Hepatocyte (in vitro differentiated cells): ENCODE measurements around the gene BBOX1. TPM values are rescaled to one million over a fixed set of nuclear protein-coding genes. Genes with fewer than 3 reads are reported as not detected.

Experiments used
- DNase-seq: peaks from one replicate; pipeline ENCODE4 v3.0.0-alpha.2; 2016; ENCODE audit warnings: low spot score
- H2AFZ ChIP-seq: fragments of 200-600 bp; sonication (generic); 2 replicates; pipeline ENCODE4 v1.6.0; 2016; ENCODE audit warnings: antibody characterized with exemption, mild to moderate bottlenecking
- H3K27ac ChIP-seq: fragments of 200-600 bp; sonication (generic); 2 replicates; pipeline ENCODE4 v1.5.1; 2016; ENCODE audit warnings: mild to moderate bottlenecking
- H3K27me3 ChIP-seq: fragments of 200-600 bp; sonication (generic); 2 replicates; pipeline ENCODE4 v1.6.1; 2016
- H3K36me3 ChIP-seq: fragments of 200-600 bp; sonication (generic); replicated peaks from 2 replicates; pipeline ENCODE4 v1.5.1; 2016; ENCODE audit warnings: low read depth; ENCODE audit not compliant: insufficient read depth
- H3K4me1 ChIP-seq: fragments of 200-600 bp; sonication (generic); 2 replicates; pipeline ENCODE4 v1.5.1; 2016; ENCODE audit warnings: mild to moderate bottlenecking, moderate library complexity; ENCODE audit not compliant: insufficient read depth
- H3K4me2 ChIP-seq: fragments of 200-600 bp; sonication (generic); 2 replicates; pipeline ENCODE4 v1.6.0; 2016
- H3K4me3 ChIP-seq: fragments of 200-600 bp; sonication (generic); 2 replicates; pipeline ENCODE4 v1.5.1; 2016; ENCODE audit warnings: mild to moderate bottlenecking
- H3K79me2 ChIP-seq: fragments of 200-600 bp; sonication (generic); 2 replicates; pipeline ENCODE4 v1.6.0; 2017; ENCODE audit warnings: mild to moderate bottlenecking
- H3K9me2 ChIP-seq: fragments of 200-600 bp; sonication (generic); replicated peaks from 2 replicates; pipeline ENCODE4 v1.6.0; 2017; ENCODE audit warnings: mild to moderate bottlenecking; ENCODE audit not compliant: insufficient read depth
- H3K9me3 ChIP-seq: fragments of 200-600 bp; sonication (generic); 2 replicates; pipeline ENCODE4 v1.5.1; 2016; ENCODE audit warnings: low read depth, mild to moderate bottlenecking
- H4K20me1 ChIP-seq: fragments of 200-600 bp; sonication (generic); 2 replicates; pipeline ENCODE4 v1.6.0; 2016; ENCODE audit warnings: mild to moderate bottlenecking; ENCODE audit not compliant: insufficient read depth, poor library complexity, severe bottlenecking
- EZH2 ChIP-seq: fragments of 200-600 bp; sonication (generic); IDR thresholded peaks from 2 replicates; pipeline ENCODE4 v1.6.1; 2016; ENCODE audit warnings: antibody characterized with exemption, mild to moderate bottlenecking, borderline replicate concordance
- EZH2phosphoT487 ChIP-seq: fragments of 200-600 bp; sonication (generic); IDR thresholded peaks from one replicate; pipeline ENCODE4 v1.6.1; 2018; ENCODE audit warnings: antibody characterized with exemption, mild to moderate bottlenecking, low read depth, moderate library complexity; ENCODE audit not compliant: unreplicated experiment, severe bottlenecking
- WGBS: methylation state at CpG from one replicate; pipeline ENCODE4 v1.1.6; 2016; ENCODE audit warnings: low lambda C conversion rate; ENCODE audit errors: missing lambda C conversion rate; 5-methylcytosine and 5-hydroxymethylcytosine counted together
- polyA plus RNA-seq: library from polyadenylated mRNA; unstranded; fragments of >200 nt; fragmentation: Nextera tagmentation; extraction: Ambion mirVana; gene quantifications from 2 replicates; pipeline ENCODE4 v1.2.1, GENCODE V29; 2016
- total RNA-seq: library from RNA; depleted of rRNA; stranded (reverse); fragments of >200 nt; gene quantifications from 2 replicates; pipeline ENCODE4 v1.2.3, GENCODE V29; 2014
- TF ChIP-seq, protein P1 (sequence below): fragments of 200-600 bp; sonication (generic); IDR thresholded peaks from 2 replicates; pipeline ENCODE4 v1.5.1; 2016; ENCODE audit warnings: antibody characterized with exemption, mild to moderate bottlenecking; ENCODE audit not compliant: poor library complexity

The BBOX1 gene
- total and polyA plus RNA-seq, 2 experiments from 2014 or later: 0.56 to 1.6 TPM

DNA sequence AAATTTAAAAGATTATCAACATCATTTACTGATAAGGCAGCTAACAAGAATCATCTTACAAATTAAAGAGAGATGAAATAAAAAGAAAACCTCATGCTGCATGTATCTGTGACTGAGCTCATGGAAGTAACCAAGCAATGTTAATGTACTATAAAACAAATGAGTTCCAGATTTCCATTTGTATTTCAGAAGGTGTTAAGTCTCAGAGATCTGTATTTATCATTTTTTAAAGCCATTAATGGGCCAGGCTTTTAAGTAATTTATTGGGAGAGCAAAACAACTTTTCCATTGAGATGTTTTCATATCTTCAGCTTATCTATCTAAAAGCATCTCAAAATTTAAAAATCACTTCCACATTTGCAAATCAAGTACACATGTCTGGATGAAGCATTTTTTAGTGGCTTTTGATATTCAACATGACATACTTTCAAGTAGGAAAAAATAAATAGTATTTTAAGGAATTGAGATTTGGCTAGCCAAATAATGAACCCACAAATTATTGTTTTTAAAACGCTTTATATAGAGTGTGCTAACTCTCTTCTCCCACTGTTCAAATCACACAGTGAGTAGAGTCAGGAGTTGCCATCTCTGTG is 17.9 kb upstream of the BBOX1 start:
- Histone ChIP-seq H3K4me3 (no peak overlapping the region), H3K27ac (no peak overlapping the region), H3K4me2 (no peak overlapping the region), H3K27me3 (no peaks in the 10 kb centered on the region), H3K79me2 (no peaks in the 10 kb centered on the region), H3K9me3 (no peaks in the 10 kb centered on the region), H3K36me3 (no peaks in the 10 kb centered on the region), H3K9me2 (no peaks in the 10 kb centered on the region), H3K4me1 (peaks cover 5% of the 10 kb centered on the region), H2AFZ (no peak overlapping the region), H4K20me1 (no peaks in the 10 kb centered on the region)
- TF ChIP-seq EZH2phosphoT487 (no peak), EZH2 (no peak)
- TF ChIP-seq, protein P1, sequence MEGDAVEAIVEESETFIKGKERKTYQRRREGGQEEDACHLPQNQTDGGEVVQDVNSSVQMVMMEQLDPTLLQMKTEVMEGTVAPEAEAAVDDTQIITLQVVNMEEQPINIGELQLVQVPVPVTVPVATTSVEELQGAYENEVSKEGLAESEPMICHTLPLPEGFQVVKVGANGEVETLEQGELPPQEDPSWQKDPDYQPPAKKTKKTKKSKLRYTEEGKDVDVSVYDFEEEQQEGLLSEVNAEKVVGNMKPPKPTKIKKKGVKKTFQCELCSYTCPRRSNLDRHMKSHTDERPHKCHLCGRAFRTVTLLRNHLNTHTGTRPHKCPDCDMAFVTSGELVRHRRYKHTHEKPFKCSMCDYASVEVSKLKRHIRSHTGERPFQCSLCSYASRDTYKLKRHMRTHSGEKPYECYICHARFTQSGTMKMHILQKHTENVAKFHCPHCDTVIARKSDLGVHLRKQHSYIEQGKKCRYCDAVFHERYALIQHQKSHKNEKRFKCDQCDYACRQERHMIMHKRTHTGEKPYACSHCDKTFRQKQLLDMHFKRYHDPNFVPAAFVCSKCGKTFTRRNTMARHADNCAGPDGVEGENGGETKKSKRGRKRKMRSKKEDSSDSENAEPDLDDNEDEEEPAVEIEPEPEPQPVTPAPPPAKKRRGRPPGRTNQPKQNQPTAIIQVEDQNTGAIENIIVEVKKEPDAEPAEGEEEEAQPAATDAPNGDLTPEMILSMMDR: no peak
- 41% methylated on average over 1 of the region's 1 CpG for WGBS
- DNase-seq: no peak

DNA sequence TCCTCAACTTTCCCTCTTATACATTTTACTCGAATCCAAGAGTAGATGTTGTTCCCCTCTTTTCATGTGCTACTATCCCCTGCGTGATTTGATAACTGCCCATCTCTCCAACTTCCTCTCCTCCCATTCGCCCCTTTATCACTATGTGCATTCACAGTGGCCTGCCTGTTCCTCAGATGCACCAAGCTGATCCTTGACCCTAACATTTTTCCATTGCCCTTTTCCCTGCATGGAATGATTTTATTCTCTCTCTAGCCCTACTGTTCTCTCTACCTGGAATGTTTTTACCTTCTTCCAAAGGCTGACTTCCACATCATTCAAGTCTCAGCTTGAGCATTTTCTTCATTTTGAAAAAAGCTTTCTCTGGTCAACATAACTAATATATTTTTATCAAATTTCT is 15.8 kb upstream of the BBOX1 start:
- no peak overlapping the region for H3K4me2 ChIP-seq
- no peaks in the 10 kb centered on the region for H3K79me2 ChIP-seq
- no peaks in the 10 kb centered on the region for H4K20me1 ChIP-seq
- no peak overlapping the region for H2AFZ ChIP-seq
- no peaks in the 10 kb centered on the region for H3K27me3 ChIP-seq
- no peak for TF ChIP-seq EZH2
- no peak for TF ChIP-seq EZH2phosphoT487
- TF ChIP-seq, protein P1: no peak
- no peak overlapping the region for H3K4me3 ChIP-seq
- no peaks in the 10 kb centered on the region for H3K9me3 ChIP-seq
- H3K4me1 ChIP-seq: peaks cover 10% of the 10 kb centered on the region
- no peaks in the 10 kb centered on the region for H3K9me2 ChIP-seq
- no peak overlapping the region for H3K27ac ChIP-seq
- no peaks in the 10 kb centered on the region for H3K36me3 ChIP-seq
- WGBS: 93% methylated on average over 3 of the region's 3 CpGs
- DNase-seq: no peak

DNA sequence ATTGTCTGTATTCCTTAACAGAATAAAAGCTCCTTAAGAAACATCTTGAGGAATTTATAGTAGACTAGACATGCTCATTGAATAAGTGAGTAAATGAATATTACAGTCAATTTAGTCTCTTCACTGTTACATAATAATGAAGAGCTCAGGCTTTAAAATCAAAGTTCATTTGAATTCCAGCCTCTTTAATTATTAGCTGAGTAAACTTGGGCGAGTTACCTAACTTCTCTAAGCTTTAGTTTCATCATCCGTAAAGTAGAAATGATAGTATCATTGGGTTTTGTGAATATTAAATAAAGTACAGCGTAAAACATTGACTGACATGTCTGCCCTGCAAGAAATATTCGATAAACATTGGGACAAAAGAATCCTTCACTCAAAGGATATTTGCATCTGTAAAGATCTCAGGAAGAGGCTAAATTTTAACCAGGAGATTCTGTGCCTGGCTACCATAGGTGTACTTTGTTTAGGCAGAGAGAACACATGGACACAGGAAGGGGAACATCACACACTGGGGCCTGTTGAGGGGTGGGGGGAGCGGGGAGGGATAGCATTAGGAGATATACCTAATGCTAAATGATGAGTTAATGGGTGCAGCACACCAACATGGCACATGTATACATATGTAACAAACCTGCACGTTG is 15.2 kb upstream of the BBOX1 start:
- Histone ChIP-seq H3K4me1 (peaks cover 10% of the 10 kb centered on the region), H2AFZ (no peak overlapping the region), H3K9me3 (no peaks in the 10 kb centered on the region), H3K27me3 (no peaks in the 10 kb centered on the region), H3K27ac (no peak overlapping the region), H3K4me3 (no peak overlapping the region), H3K4me2 (no peak overlapping the region), H3K79me2 (no peaks in the 10 kb centered on the region), H4K20me1 (no peaks in the 10 kb centered on the region), H3K36me3 (no peaks in the 10 kb centered on the region), H3K9me2 (no peaks in the 10 kb centered on the region)
- TF ChIP-seq, protein P1: no peak
- TF ChIP-seq EZH2 (no peak), EZH2phosphoT487 (no peak)
- DNase-seq: no peak
- WGBS: 70% methylated on average over 6 of the region's 6 CpGs
